Calu3 (cell line): Measurements from ENCODE around the gene PARD3. TPM values are rescaled to one million over a fixed set of nuclear protein-coding genes. Genes with fewer than 3 reads are reported as not detected.

ENCODE experiments used
- BruUV-seq: library from RNA; stranded (reverse); fragments of 400-500 nt; replicated peaks from 2 replicates; lab custom pipeline; 2021; lab: Mats Ljungman, UMichigan
- CTCF ChIA-PET: fragments of 300-600 bp; sonication (Branson Sonifier 250); formaldehyde crosslinking; loops from one replicate; lab custom pipeline; 2022; ENCODE audit warnings: antibody characterized with exemption; lab: Charles Lee
- DNase-seq: peaks from one replicate; pipeline ENCODE4 v3.0.0; 2022
- H3K27ac Mint-ChIP-seq: one replicate; pipeline ENCODE4 v1.8.0; 2022; ENCODE audit warnings: mixed read lengths; ENCODE audit not compliant: unreplicated experiment
- H3K27me3 Mint-ChIP-seq: one replicate; pipeline ENCODE4 v1.8.0; 2022; ENCODE audit warnings: mixed read lengths; ENCODE audit not compliant: unreplicated experiment
- H3K36me3 Mint-ChIP-seq: one replicate; pipeline ENCODE4 v1.8.0; 2022; ENCODE audit warnings: mild to moderate bottlenecking, moderate library complexity, mixed read lengths; ENCODE audit not compliant: insufficient read depth, unreplicated experiment
- H3K4me1 Mint-ChIP-seq: one replicate; pipeline ENCODE4 v1.8.0; 2022; ENCODE audit warnings: mild to moderate bottlenecking, low read depth, mixed read lengths; ENCODE audit not compliant: unreplicated experiment
- H3K4me3 Mint-ChIP-seq: one replicate; pipeline ENCODE4 v1.8.0; 2022; ENCODE audit warnings: mild to moderate bottlenecking, low read depth, moderate library complexity, mixed read lengths; ENCODE audit not compliant: unreplicated experiment
- H3K9me3 Mint-ChIP-seq: one replicate; pipeline ENCODE4 v1.8.0; 2022; ENCODE audit warnings: low read depth, mixed read lengths; ENCODE audit not compliant: unreplicated experiment
- intact Hi-C: fragments of 100-400 bp; cut with micrococcal nuclease; formaldehyde crosslinking; loops from one replicate; pipeline ENCODE4 v1.10.0; 2022; ENCODE audit not compliant: unreplicated experiment
- total RNA-seq: library from RNA; stranded (reverse); gene quantifications from 2 replicates; pipeline ENCODE4 v1.2.3, GENCODE V29; 2022
- TF ChIP-seq, protein P1 (sequence below): fragments of 200-600 bp; IDR thresholded peaks from one replicate; pipeline ENCODE4 v1.8.0; 2022; ENCODE audit warnings: antibody characterized with exemption; ENCODE audit not compliant: unreplicated experiment

The PARD3 gene
- total RNA-seq, 1 experiment from 2014 or later, result 62.4 TPM

DNA sequence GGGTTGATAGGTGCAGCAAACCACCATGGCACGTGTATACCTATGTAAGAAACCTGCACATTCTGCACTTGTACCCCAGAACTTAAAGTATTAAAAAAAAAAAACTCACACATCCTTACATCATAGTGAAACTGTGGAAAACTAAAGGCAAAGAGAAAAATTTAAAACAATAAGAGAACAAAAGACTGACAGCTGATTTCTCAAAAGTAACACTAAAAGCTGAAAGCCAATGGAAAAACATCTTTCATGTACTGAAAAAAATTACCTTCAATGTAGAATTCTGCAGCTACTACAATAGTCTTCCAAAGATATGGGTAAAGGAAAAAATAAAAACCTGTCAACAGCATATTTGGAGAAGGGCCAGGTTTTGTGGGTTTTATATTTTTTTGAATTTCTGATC is 751.5 kb downstream of the PARD3 start:
- Mint-ChIP-seq H3K4me3 (no peak overlapping the region), H3K9me3 (peaks cover 6% of the 10 kb centered on the region), H3K27me3 (peaks cover 6% of the 10 kb centered on the region), H3K4me1 (no peaks in the 10 kb centered on the region), H3K27ac (no peak overlapping the region), H3K36me3 (no peaks in the 10 kb centered on the region)
- CTCF ChIA-PET, result no interaction called here
- intact Hi-C loops, result no loop called here
- no TSS peak for BruUV-seq
- TF ChIP-seq, protein P1, sequence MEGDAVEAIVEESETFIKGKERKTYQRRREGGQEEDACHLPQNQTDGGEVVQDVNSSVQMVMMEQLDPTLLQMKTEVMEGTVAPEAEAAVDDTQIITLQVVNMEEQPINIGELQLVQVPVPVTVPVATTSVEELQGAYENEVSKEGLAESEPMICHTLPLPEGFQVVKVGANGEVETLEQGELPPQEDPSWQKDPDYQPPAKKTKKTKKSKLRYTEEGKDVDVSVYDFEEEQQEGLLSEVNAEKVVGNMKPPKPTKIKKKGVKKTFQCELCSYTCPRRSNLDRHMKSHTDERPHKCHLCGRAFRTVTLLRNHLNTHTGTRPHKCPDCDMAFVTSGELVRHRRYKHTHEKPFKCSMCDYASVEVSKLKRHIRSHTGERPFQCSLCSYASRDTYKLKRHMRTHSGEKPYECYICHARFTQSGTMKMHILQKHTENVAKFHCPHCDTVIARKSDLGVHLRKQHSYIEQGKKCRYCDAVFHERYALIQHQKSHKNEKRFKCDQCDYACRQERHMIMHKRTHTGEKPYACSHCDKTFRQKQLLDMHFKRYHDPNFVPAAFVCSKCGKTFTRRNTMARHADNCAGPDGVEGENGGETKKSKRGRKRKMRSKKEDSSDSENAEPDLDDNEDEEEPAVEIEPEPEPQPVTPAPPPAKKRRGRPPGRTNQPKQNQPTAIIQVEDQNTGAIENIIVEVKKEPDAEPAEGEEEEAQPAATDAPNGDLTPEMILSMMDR, result no peak
- no peak for DNase-seq

DNA sequence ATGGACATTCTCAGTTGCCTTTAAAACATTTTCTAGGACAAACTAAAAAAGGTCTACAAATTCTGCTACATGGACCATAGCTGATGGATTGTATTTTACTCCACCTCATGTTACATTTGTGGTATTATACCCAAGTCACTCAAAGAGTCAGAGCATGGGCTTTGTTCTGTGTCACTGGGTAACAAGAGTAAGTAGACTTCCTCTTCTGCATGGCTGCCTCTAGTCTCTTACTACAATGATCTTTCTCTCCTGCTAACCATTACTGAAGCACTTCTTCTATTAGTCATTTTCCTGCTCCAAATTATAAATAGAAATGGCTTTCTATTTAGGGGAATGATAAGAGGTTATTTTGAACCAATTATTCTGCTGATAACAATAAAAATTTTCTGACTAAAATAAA is 753.3 kb downstream of the PARD3 start:
- intact Hi-C loops, result no loop called here
- peaks cover 4% of the 10 kb centered on the region for H3K9me3 Mint-ChIP-seq
- H3K4me1 Mint-ChIP-seq, result no peaks in the 10 kb centered on the region
- TF ChIP-seq, protein P1, result no peak
- CTCF ChIA-PET, result no interaction called here
- H3K4me3 Mint-ChIP-seq, result no peak overlapping the region
- no peak overlapping the region for H3K27ac Mint-ChIP-seq
- no TSS peak for BruUV-seq
- no peaks in the 10 kb centered on the region for H3K27me3 Mint-ChIP-seq
- no peak for DNase-seq
- no peaks in the 10 kb centered on the region for H3K36me3 Mint-ChIP-seq
